Neural progenitor cell (in vitro differentiated cells): ENCODE results near the gene EXT2.

Experiments used
- EZH2 ChIP-seq: fragments of 200-600 bp; sonication (generic); IDR thresholded peaks from 2 replicates; pipeline ENCODE4 v1.6.1; 2017; ENCODE audit warnings: antibody characterized with exemption, mild to moderate bottlenecking, moderate library complexity
- EZH2phosphoT487 ChIP-seq: fragments of 200-600 bp; sonication (generic); IDR thresholded peaks from 2 replicates; pipeline ENCODE4 v1.6.1; 2017; ENCODE audit warnings: antibody characterized with exemption
- TF ChIP-seq, protein P1 (sequence below): fragments of 200-600 bp; sonication (generic); IDR thresholded peaks from 2 replicates; pipeline ENCODE4 v1.5.1; 2017; ENCODE audit warnings: antibody characterized with exemption, mild to moderate bottlenecking

GRCh38 chr11:44261800-44262591 lies 166.5 kb downstream of the EXT2 start:
- TF ChIP-seq, protein P1, sequence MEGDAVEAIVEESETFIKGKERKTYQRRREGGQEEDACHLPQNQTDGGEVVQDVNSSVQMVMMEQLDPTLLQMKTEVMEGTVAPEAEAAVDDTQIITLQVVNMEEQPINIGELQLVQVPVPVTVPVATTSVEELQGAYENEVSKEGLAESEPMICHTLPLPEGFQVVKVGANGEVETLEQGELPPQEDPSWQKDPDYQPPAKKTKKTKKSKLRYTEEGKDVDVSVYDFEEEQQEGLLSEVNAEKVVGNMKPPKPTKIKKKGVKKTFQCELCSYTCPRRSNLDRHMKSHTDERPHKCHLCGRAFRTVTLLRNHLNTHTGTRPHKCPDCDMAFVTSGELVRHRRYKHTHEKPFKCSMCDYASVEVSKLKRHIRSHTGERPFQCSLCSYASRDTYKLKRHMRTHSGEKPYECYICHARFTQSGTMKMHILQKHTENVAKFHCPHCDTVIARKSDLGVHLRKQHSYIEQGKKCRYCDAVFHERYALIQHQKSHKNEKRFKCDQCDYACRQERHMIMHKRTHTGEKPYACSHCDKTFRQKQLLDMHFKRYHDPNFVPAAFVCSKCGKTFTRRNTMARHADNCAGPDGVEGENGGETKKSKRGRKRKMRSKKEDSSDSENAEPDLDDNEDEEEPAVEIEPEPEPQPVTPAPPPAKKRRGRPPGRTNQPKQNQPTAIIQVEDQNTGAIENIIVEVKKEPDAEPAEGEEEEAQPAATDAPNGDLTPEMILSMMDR: no peak
- TF ChIP-seq EZH2phosphoT487: no peak
- no peak for TF ChIP-seq EZH2
